ENCODE data around the gene VWA3A.
A peak's percentile ranks its signal among the peaks of the same experiment; 100 is the strongest.
"Not testable (repeated sequence)": the region's sequence is repeated elsewhere in the genome, so short reads cannot be mapped to it uniquely, and the experiment has no call there.

The VWA3A gene

DNA sequence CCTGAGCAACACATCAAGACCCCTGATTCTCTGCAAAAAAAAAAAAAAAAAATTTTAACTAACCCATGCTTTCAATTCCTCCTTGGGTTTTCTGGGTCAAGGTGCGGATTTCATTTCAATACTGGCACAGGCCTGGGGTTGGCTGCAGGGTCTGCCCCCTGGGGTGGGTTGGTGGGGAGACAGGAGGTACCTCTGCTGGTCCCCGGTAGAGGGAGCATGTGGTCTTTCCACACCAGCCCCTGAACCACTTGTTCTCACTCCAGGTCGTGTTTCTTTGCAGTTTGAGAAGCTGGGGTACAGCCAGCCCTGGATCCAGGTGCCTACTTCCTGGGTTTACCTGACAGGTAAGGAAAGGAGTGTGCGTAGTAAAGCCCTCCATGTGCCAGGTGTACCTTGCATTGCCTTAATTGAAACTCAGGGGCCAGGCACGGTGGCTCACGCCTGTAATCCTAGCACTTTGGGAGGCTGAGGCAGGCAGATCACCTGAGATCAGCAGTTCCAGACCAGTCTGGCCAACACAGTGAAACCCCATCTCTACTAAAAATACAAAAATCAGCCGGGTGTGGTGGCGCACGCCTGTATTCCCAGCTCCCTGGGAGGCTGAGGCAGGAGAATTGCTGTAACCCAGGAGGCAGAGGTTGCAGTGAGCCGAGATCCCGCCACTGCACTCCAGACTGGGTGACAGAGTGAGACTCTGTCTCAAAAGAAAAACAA is 91.7 kb downstream of the VWA3A start:
- no peak for DNase-seq (ENCODE audit: low read depth)

DNA sequence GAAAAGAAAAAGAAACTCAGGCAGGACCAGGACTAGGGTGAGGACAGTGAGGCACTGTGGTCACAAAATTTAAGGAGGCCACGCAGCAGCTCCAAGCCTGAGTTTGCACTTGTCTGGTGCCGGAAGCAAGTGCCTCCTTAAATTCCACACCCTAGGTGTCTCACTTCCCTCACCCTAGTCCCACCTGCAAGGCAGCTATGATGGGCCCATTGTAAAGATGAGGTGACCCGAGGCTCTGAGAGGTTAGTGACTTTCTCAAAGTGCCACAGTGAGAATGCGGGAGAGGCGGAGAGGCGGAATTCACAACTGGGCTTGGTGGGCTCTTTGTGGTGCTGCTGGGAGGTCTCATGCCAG is 92.3 kb downstream of the VWA3A start:
- no peak for DNase-seq (ENCODE audit: low read depth)

DNA sequence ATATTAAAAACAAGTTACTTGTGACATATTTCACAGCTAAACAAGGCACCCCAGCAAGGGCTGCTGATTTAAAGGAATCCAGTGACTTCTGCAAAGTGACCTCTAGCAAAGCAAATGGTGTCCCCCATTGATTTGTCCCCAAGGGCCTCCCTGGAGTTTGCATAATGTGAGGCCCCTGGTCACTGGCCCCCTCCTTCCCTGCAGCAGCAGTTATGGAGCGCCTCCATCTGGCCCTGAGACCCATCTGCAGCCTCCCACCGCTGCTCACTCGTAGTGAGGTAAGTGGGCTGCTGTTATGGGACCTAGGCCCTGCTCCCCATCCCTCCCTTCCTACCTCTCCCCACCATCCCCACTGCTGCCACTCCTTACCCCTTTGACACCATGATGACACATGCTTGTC is 94.2 kb downstream of the VWA3A start:
- DNase-seq (ENCODE audit: low read depth): no peak

DNA sequence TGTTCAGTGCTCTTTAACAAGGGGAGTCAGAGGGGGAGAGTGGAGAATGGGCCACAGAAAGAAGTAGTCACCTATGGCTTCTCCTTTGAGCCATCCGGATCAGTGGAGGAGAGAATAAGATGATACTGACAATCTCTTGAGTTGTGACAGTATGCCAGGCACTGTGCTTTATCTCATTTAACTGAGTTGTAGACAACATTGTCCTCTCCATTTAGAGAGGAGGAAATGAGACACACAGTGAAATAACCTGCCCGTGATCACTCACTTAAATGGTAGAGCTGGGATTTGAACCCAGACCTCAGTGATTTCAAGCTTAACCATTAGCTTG is 95.9 kb downstream of the VWA3A start:
- DNase-seq (ENCODE audit: low read depth): no peak

DNA sequence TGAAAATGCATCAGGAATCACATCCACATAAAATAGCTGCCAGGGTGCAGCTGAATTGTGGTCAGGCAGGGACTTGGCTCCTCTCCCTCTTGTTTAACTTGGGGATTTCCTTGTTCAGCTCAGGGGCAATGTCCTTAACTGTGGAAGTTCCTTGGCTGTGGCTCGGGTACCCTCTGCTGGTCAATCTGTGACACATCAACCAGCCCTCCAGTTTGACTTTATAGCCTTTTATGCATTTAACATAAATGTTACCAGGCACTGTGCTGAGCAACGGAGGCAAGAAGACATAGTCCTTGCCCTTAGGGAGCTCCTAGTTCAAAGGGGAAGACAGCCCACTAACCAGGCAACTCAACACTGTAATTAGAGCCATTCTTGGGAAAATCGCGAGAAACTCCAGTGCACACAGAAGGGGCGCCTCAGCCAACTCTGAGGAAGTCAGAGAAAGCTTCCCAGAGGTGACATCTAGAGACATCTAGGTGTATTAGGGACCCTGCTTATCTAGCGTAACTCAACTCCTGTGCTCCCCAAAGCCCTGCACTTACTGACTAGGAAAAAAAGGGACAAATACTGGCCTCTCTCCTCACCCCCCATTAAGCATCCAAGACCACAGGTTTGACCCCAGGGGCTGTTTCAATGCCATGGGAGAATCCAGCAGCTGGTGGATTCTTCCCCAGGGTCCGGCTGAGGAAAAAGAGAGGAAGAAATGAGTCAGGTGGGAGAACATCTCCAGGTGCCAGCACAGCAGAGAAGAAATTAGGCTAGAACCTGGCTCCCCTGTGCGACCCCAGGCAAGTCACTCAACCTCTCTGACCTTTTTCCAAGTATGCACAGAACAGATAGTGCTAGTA is 96.5 kb downstream of the VWA3A start:
- DNase-seq (ENCODE audit: low read depth): peak; percentile 88

DNA sequence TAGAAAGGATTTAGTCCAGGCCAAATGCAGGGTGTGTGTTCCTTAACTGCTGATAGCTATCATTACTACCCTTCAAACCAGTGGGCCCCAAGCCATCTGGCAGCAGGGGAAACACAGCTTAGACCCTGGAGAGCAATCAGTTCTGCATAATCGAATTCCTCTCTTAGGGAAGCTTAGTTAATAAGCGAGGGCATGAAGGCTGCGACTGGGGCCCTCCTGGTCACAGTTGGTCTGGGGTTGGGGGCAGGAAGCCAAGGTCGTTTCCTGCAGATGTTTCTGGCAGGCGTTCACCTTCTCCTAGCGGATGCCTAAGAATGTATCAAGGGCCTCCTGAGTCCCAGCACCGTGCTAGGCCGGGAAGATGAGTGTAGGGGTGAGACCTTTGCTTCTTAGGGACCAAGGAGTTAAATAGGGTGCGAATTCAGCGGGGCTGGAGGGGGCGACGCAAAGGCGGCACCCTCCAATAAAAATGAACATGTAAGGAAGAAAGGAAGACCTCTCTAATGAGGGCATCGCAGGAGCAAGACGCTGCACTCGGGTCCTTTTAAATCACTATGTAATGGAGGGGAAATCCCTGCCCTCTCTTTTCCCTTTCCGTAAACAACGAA is 97.2 kb downstream of the VWA3A start:
- DNase-seq (ENCODE audit: low read depth): peak; percentile 29

DNA sequence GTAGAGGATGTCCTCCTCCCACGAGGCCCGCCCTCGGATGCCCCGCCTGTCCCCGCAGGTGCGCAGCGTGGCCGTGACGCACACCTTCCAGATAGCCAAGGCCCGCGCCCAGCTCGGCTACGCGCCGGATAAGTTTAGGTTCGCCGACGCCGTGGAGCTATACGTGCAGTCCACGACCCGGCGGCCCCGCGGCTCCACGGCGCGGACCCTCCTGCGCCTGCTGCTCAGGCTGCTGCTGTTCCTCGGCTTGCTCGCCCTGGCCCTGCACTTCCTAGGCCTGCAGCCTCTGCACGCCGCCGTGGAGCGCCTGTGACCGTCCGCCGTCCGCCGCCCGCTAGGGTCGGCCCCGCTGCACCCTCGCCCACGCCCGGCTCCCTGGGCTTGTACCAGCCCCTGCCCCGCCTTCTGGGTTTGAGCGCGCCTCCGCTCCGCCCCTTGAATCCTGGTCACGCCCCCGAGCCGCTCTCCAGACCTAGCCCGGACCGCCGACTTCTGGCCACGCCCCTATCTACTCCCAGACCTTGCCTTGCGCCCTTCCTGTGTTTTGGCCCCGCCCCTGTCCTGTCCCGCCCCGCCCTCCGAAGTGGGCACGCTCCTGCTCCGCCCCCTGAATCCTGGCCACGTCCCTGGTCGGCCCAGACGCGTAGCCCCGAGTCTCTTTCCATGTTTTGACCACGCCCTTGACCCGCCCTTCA is 97.9 kb downstream of the VWA3A start:
- peak; percentile 99 for DNase-seq (ENCODE audit: low read depth)

DNA sequence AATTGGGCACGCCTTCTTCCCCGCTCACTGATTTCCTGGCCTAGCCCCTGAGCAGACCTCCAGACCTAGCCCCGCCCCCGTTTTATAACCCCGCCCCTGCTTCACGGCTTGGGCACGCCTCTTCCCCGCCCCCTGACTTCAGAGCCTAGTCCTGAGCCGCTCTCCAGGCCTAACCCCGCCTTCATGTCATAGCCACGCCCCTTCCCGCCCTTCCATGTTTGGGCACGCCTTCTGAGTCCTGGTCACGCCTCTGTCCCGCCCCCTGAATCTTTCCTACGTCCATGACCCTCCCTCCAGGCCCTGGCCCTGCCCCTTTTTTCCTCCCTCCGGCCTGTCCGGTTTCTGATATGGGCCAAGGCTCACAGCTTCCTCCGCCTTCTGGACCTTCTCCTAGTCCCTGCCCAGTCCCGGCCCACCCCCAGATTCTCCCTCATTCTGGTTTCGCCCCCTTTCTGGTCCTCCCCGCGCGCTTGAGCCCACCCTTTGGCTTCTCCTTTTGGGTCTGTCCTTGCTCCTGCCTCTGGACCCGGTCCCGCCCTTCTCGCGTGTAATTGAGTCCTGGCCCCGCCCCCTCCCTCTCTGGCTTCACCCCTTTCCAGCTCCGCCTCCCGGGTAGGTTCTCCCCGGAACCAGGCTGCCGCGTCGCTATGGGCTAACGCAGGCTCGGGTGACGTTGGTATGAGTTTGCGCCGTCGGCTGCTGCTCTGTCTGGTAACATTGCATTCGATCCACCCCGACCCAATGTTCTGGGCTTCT is 98.6 kb downstream of the VWA3A start:
- DNase-seq (ENCODE audit: low read depth): peak; percentile 99

DNA sequence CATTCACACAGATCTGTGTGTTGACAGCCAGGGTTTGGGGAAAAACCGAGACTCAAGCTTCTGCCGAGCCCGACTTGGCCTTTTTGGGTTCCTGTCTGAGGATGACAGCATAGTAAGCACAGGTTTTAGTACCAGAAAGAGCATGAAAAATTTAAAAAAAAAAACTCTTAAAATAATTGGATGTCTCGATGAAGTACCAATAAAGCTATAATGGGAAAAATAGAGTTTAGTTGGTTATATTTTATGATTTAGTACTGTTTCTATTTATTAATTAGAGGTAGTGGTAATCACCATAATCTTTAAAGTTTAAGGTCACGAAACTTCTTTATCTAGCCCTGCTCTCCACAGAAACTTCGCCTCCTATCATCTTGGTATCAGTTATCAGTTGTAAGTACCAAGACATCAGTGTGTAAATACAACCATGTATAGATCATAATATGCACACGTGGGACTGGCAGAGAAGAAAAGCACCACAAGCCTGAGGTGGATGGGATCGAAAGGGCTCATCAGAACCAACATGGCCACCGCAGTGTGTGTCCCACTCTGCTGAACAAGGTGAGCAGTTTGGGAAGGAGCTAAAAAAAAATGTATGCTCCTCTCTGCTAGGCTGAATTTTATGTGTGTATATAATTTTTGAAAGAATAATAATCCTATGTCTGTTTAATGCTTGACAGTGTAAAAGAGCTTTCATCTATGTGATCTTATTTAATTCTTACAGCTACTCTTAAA is 99.4 kb downstream of the VWA3A start:
- DNase-seq (ENCODE audit: low read depth): no peak

DNA sequence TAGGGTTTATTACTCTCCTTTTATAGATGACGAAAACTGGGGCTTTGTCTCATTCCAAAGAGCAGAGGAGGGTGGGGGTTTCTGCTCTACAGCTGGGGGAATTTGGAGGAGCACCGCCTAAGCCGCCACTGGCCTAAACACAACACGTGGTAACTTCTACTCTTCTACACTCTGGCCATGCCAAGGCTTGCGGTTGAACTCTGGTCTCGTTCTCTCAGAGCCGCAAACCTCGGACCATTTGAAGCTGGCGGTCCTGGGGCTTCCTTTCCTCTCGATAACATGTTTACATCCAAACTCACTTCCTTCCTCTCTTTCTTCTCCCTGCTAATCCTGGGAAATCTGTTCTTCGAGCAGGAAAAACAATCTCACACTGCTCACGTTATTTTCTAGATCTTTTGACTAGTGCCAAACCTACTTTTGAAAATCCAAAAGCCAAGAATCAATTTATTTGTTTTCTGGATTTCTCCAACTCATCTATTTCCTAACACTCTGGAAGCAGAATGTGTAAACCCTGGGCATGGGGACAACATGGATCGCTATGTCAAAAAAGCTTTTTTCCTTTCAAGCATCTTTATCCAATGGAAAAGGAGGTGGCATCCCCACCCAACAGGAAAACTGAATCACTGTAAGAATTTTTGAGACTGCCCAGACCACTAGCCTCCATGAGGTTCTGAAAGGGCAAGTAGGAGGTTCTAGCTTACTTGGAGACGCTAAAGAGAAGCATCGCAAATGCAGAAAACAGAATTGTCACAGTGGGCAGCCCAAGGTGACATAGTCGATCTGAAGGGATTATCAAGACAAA is 100.1 kb downstream of the VWA3A start:
- peak; percentile 93 for DNase-seq (ENCODE audit: low read depth)

DNA sequence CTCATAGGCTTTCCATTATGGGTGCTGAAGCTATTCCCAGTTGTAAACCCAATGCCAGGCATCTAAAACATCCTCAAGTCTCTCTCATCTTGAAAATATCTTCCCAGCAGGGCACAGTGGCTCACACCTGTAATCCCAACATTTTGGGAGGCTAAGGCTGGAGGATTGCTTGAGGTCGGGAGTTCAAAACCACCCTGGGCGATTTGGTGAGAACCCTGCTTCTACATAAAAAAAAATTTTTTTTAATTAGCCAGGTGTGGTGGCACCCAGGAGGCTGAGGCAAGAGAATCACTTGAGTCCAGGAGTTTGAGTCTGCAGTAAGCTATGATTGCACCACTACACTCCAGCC is 100.7 kb downstream of the VWA3A start:
- no peak for DNase-seq (ENCODE audit: low read depth)

DNA sequence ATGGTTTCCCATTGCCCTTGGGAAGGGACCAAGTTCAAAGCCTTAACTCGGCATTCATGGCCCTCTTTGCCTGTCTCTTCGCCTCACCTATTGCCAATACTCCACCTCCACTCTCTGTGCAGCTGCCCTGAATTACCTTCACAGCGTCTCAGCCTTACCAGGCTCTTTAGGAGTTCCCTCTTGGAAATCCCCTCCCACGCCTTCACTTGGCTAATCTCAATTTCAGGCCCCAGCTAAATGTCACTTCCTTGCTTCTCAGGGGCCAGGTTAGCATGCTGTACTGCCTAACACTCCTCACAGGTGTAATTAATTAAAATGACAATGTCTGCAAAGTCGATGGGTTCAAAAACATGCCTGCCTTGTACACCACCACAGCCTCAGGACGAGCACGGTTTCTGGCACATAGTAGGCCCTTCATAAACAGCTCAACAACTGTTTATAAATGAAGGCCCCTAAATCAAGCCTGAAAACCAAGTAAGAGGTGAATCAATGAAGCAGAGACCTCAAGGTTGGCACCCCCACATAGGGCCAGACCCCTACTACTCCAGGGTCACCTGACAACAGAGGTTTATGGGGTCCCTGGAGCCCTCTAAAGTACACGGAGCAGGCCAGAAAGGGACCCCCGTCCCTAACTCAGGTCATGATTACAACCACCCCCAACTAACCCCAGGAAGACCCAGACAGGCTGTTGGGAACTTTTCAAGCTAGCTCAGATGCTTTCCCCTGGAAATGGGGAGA is 102.5 kb downstream of the VWA3A start:
- no peak for DNase-seq (ENCODE audit: low read depth)

DNA sequence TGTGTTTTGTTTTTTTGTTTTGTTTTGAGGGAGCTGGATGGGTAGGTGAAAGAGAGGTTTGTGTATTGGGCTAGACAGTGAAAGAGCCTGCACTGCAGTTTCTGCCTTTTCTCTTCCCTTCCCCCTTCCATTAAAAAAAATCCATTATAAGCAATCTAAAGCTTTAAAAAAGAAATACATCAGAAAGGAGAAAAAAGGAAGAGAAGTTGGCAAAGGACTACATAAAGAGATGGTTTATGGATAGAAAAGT is 103.0 kb downstream of the VWA3A start:
- no peak for DNase-seq (ENCODE audit: low read depth)

DNA sequence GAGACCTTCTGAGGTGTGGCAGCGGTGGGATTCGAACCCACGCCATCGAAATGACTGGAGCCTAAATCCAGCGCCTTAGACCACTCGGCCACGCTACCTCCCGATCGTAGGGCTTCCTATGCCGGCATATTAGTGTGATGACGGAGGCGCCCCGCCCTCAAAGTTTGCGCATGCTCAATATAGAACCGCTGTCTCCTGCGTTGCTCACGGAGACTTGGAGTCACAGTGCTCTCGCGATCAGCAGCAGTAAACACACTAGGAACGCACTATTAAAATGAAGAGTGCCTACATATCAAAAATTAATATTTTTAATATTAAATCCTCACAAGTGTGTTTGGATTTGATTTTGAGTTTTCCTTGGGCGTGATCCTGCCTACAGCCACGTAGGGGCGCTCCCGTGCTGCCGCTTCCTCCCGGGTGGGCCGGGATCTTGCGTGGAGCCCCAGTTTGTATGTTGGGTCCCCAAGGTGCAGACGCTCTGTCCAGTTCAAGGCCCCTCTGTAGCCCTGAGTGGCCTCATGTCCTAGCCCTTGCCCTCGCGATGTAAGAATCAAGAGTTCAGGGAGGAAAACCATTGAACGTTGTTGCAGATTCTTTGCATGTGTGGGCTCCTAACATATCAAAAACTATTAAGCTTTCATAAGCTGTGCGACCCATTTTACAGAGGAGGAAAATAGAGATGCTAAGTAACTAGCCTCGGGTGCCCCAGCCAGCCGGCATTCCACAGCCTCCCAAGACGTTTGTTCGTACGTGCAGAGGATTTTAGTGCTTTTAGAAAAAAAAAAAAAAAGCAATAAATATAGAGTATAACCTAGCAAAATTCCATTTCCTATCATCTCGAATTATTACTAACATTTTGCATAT is 103.6 kb downstream of the VWA3A start:
- peak; percentile 78 for DNase-seq (ENCODE audit: low read depth)

DNA sequence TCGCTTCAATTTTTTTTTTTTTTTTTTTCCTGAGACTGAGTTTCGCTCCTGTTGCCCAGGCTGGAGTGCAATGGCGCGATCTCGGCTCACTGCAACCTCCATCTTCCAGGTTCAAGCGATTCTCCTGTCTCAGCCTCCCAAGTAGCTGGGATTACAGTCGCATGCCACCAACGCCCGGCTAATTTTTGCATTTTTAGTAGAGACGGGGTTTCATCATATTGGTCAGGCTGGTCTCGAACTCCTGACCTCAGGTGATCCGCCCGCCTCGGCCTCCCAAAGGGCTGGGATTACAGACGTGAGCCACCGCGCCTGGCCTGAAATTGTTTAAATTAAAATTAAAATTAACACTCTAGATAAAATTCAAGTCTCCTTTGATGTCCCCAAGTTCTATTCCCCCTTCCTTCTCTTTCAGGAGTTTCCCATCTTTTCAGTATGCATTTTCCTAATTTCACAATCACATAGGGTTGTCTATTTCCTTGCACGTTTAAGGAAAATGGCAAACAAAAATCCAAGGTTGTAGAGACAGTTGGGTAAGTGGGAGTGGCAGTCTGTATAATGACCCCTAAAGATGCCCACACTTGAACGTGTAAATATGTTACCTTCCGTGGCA is 104.3 kb downstream of the VWA3A start:
- not testable (repeated sequence) for DNase-seq (ENCODE audit: low read depth)

DNA sequence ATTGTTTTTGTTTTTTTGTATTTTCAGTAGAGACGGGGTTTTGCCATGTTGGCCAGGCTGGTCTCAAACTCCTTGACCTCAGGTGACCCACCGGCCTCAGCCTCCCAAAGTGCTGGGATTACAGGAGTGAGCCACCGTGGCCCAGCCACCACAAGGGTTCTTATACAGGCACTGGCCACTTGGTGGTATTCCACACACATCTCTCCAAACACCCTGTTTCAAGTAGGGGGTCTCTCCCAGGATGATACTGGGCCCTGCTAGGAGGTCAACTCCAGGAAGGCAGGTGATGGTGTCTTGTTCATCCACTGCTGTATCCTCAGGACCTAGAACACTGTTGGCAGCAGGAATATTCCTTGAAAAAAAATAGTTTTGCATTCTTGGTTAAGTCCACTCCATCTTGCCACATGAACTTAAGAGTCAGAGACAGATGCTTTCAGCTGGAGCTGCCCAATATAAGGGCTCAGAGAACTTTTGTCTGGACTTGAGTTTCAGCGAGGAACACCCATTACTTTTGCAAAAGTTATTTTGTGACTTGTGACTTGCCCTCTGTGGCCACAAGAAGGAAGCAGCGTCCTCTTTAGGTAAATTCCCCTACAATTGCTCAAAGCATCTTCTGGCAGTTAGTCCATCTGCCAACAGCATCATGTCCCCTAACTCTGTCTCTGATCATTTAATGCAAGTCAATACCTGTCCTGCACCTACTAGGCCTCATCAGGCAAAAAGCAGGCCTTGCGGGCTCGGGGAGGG is 106.4 kb downstream of the VWA3A start:
- peak; percentile 47 for DNase-seq (ENCODE audit: low read depth)

DNA sequence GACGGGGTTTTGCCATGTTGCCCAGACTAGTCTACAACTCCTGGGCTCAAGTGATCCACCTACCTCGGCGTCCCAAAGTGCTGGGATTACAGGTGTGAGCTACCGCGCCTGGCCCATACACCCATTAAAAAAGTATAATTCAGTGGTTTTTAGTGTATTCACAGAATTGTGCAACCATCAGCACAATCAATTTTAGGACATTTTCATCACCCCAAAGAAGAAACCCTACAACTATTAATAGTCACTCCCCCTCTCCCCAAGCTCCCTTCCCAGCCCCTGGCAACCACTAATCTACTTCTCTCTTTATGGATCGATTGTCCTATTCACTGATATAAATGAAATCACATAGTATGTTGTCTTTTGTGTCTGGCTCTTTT is 109.9 kb downstream of the VWA3A start:
- no peak for DNase-seq (ENCODE audit: low read depth)

DNA sequence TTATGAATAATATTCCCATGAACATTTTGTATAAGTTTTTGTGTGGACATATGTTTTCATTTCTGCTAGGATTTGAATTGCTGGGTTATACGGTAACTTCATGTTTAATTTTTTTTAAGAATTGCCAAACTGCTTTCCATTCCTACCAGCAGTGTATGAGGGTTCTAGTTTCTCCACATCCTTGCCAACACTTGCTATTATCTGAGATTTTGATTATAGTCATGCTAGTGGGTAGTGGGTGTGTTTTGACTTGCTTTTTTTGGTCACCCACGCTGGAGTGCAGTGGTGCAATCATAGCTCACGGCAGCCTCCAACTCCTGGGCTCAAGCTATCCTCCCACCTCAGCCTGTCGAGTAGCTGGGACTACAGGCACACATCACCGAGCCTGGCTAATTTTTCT is 110.8 kb downstream of the VWA3A start:
- no peak for DNase-seq (ENCODE audit: low read depth)
